Esophagus (tissue), 2 donors: ENCODE data around the gene KDM1B. TPM values are rescaled to one million over a fixed set of nuclear protein-coding genes. Genes with fewer than 3 reads are reported as not detected.
"Not testable (repeated sequence)": the region's sequence is repeated elsewhere in the genome, so short reads cannot be mapped to it uniquely, and the experiment has no call there.

Source experiments
- H3K27ac ChIP-seq, 2 donors: one replicate each; pipeline ENCODE4 v1.5.1; 2013; ENCODE audit warnings: low read depth in 2 of 2, mild to moderate bottlenecking in 2 of 2, inconsistent platforms in 1 of 2, low read length in 1 of 2, moderate library complexity in 1 of 2
- H3K27me3 ChIP-seq, 2 donors: one replicate each; pipeline ENCODE4 v1.6.1; 2013; ENCODE audit warnings: low read length in 2 of 2, control low read depth in 1 of 2, mild to moderate bottlenecking in 1 of 2; ENCODE audit not compliant: insufficient read depth in 2 of 2, control insufficient read depth in 1 of 2
- H3K36me3 ChIP-seq, 2 donors: one replicate each; pipeline ENCODE4 v1.6.1; 2013; ENCODE audit warnings: low read length in 1 of 2; ENCODE audit not compliant: control insufficient read depth in 2 of 2, insufficient read depth in 2 of 2
- H3K4me1 ChIP-seq, 2 donors: one replicate each; pipeline ENCODE4 v1.6.1; 2013; ENCODE audit warnings: low read length in 1 of 2; ENCODE audit not compliant: control insufficient read depth in 2 of 2, insufficient read depth in 2 of 2
- H3K4me3 ChIP-seq, 2 donors: one replicate each; pipeline ENCODE4 v1.5.1; 2013; ENCODE audit warnings: low read length in 2 of 2, mild to moderate bottlenecking in 2 of 2, low read depth in 1 of 2, moderate library complexity in 1 of 2
- H3K9me3 ChIP-seq, 2 donors: one replicate each; pipeline ENCODE4 v1.6.1; 2013; ENCODE audit warnings: mild to moderate bottlenecking in 2 of 2, low read depth in 1 of 2, low read length in 1 of 2, moderate library complexity in 1 of 2; ENCODE audit not compliant: control insufficient read depth in 2 of 2, insufficient read depth in 1 of 2
- whole genome bisulfite sequencing, 2 donors: extraction: QIAGEN DNeasy Blood & Tissue Kit; methylation state at CpG; one replicate each; pipeline ENCODE4 v1.1.7; 2013; 5-methylcytosine and 5-hydroxymethylcytosine counted together
- polyA plus RNA-seq, 2 donors: library from polyadenylated mRNA; stranded (reverse); fragments of 200-250 nt; gene quantifications; one replicate each; pipeline ENCODE4 v1.2.3, GENCODE V29; 2013
- donor health status: healthy with polysubstance abuse.
- donor health status: Bipolar disorder and iron deficiency.

The KDM1B gene
- polyA plus RNA-seq, 2 donors = 2.5 to 6.2 TPM

GRCh38 chr6:18207438-18207837, 52.2 kb downstream of the KDM1B start:
- Histone ChIP-seq H3K4me3 (no peak overlapping the region), H3K4me1 (no peaks in the 10 kb centered on the region), H3K27me3 (no peaks in the 10 kb centered on the region), H3K9me3 (no peaks in the 10 kb centered on the region), H3K36me3 (peaks cover 9 to 16% of the 10 kb centered on the region in 2 donors), H3K27ac (peak overlapping the region in 1 of 2 donors; percentile 1)
- 74 to 77% methylated on average over 8 of the region's 8 CpGs for WGBS, 2 donors

- Histone ChIP-seq H3K4me3 (no peak overlapping the region), H3K9me3 (no peaks in the 10 kb centered on the region), H3K27me3 (no peaks in the 10 kb centered on the region), H3K27ac (no peak overlapping the region), H3K4me1 (no peaks in the 10 kb centered on the region), H3K36me3 (peaks cover 11 to 15% of the 10 kb centered on the region in 2 donors)
- 45 to 59% methylated on average over 2 of the region's 2 CpGs for WGBS, 2 donors
Observed at GRCh38 chr6:18207949-18208348, 52.7 kb downstream of the KDM1B start.

- not testable (repeated sequence) for H3K27me3 ChIP-seq, H3K4me3 ChIP-seq, H3K9me3 ChIP-seq, H3K4me1 ChIP-seq, H3K27ac ChIP-seq
- WGBS, 2 donors = 95 to 96% methylated on average over 5 to 9 of the region's 9 CpGs
- peaks cover 11 to 13% of the 10 kb centered on the region in 2 donors for H3K36me3 ChIP-seq
Observed at GRCh38 chr6:18208778-18209177, 53.6 kb downstream of the KDM1B start.

DNA sequence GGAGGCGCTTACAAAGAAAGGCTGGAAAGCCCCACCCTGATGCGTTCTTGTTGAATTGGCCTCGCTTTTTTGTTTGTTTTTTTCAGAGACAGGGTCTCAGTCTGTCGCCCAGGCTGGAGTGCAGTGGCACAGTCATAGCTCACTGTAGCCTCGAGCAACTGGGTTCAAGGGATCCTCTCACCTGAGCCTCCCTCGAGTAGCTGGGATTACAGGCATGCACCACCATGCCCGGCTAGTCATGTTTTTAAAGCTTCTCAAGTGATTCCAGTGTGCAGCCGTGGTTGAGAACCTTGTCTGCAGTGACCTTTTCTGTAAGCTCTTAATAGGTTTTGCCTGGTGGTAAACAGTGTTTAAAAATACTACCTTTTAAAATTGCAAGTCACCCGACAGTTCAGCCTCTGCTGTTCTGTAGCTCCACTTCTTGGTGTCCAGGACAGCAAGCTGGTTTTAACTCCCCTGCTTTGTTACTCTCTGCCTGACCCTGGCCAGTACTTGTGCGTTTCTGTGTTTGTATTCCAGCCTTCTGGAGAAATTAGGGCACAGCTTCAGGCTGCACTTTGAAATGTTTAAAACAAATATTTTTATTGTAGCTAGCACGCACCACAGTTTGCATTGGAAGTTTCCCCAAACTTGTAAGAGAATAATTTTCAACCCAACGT, 54.4 kb downstream of the KDM1B start:
- no peak overlapping the region for H3K4me3 ChIP-seq
- H3K27ac ChIP-seq = no peak overlapping the region
- no peaks in the 10 kb centered on the region for H3K9me3 ChIP-seq
- H3K4me1 ChIP-seq = no peaks in the 10 kb centered on the region
- H3K36me3 ChIP-seq = peaks cover 11 to 13% of the 10 kb centered on the region in 2 donors
- no peaks in the 10 kb centered on the region for H3K27me3 ChIP-seq
- 69 to 74% methylated on average over 12 of the region's 12 CpGs for WGBS, 2 donors

DNA sequence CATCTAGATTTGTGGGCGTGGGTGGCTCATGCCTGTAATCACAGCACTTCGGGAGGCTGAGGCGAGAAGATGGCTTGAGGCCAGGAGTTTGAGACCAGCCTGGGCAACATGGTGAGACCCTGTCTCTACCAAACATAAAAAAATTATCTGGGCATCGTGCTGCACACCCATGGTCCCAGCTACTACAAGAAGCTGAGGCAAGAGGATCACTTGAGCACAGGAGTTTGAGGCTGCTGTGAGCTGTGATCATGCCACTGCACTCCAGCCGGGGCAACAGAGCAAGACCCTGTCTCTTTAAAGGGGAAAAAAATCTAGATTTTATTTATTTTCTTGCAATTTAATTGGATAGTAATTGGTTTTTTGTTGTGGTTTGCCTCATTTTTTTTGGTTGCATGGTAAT, 55.5 kb downstream of the KDM1B start:
- Histone ChIP-seq H3K9me3 (no peaks in the 10 kb centered on the region), H3K4me3 (no peak overlapping the region), H3K36me3 (peaks cover 11 to 20% of the 10 kb centered on the region in 2 donors), H3K27me3 (no peaks in the 10 kb centered on the region), H3K4me1 (no peaks in the 10 kb centered on the region), H3K27ac (no peak overlapping the region)
- WGBS, 2 donors = 89 to 91% methylated on average over 5 of the region's 5 CpGs

GRCh38 chr6:18211338-18211737, 56.1 kb downstream of the KDM1B start:
- Histone ChIP-seq H3K36me3 (peaks cover 10 to 18% of the 10 kb centered on the region in 2 donors), H3K27ac (no peak overlapping the region), H3K27me3 (no peaks in the 10 kb centered on the region), H3K4me3 (no peak overlapping the region), H3K9me3 (no peaks in the 10 kb centered on the region), H3K4me1 (no peaks in the 10 kb centered on the region)
- 88 to 89% methylated on average over 6 of the region's 6 CpGs for WGBS, 2 donors

GRCh38 chr6:18212231-18212630, 57.0 kb downstream of the KDM1B start:
- Histone ChIP-seq H3K4me1 (no peaks in the 10 kb centered on the region), H3K27me3 (no peaks in the 10 kb centered on the region), H3K27ac (no peak overlapping the region), H3K36me3 (peaks cover 6 to 13% of the 10 kb centered on the region in 2 donors), H3K9me3 (no peaks in the 10 kb centered on the region), H3K4me3 (no peak overlapping the region)
- WGBS, 2 donors = 80 to 84% methylated on average over 4 of the region's 4 CpGs

- H3K4me1 ChIP-seq = no peaks in the 10 kb centered on the region
- H3K4me3 ChIP-seq = no peak overlapping the region
- H3K36me3 ChIP-seq = peaks cover 4 to 10% of the 10 kb centered on the region in 2 donors
- H3K27me3 ChIP-seq = no peaks in the 10 kb centered on the region
- H3K9me3 ChIP-seq = no peaks in the 10 kb centered on the region
- 89 to 91% methylated on average over 9 of the region's 9 CpGs for WGBS, 2 donors
- H3K27ac ChIP-seq = no peak overlapping the region
Observed at GRCh38 chr6:18213439-18213838, 58.2 kb downstream of the KDM1B start.

DNA sequence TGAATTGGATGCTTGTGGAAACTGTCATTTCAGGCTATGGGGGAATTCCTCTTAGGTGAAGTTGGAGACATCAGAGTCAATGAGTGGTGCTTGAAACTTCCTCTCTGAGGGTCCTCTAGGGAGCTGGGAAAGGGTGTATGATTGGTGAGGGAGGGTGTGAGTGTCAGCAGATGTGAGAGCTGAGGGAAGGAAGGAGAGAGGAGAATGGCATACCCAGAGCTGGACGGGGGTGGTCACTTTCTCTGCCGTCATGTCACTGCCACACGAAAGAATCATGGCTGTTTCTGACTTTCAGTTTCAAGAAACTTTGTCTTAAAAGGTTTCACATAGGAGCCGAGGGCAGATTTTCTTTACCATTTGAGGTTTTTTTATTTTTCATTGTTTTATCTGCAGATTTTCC, 58.8 kb downstream of the KDM1B start:
- H3K27me3 ChIP-seq = no peaks in the 10 kb centered on the region
- H3K36me3 ChIP-seq = peaks cover 5 to 10% of the 10 kb centered on the region in 2 donors

DNA sequence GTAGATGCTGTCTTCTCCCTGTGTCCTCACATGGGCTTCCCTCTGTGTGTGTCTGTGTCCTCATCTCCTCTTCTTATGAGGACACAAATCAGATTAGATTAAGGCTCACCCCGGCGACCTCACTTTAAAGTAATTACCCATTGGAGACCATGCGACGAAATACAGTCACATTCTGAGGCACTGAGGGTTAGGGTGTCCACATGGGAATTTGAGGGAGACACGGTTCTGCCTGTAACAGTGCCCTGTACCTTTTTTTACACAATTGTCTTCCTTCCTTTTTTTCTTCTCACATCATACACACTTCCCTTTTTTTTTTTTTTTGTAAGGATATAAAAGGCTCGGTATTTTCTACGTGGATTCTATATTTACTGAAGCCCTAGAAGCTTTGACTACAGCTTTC, 60.2 kb downstream of the KDM1B start:
- peaks cover 5 to 10% of the 10 kb centered on the region in 2 donors for H3K36me3 ChIP-seq

More for the DNA sequence above, 58.8 kb downstream of the KDM1B start:
- H3K9me3 ChIP-seq = no peaks in the 10 kb centered on the region
- 80 to 88% methylated on average over 4 of the region's 4 CpGs for WGBS, 2 donors
- no peak overlapping the region for H3K27ac ChIP-seq
- H3K4me1 ChIP-seq = no peaks in the 10 kb centered on the region
- no peak overlapping the region for H3K4me3 ChIP-seq

More for the DNA sequence above, 60.2 kb downstream of the KDM1B start:
- WGBS, 2 donors = 77 to 80% methylated on average over 7 of the region's 7 CpGs
- Histone ChIP-seq H3K27me3 (no peaks in the 10 kb centered on the region), H3K4me3 (no peak overlapping the region), H3K27ac (no peak overlapping the region), H3K4me1 (no peaks in the 10 kb centered on the region), H3K9me3 (no peaks in the 10 kb centered on the region)
